ENCODE measurements around the gene RALGPS1.

RALGPS1 gene

DNA sequence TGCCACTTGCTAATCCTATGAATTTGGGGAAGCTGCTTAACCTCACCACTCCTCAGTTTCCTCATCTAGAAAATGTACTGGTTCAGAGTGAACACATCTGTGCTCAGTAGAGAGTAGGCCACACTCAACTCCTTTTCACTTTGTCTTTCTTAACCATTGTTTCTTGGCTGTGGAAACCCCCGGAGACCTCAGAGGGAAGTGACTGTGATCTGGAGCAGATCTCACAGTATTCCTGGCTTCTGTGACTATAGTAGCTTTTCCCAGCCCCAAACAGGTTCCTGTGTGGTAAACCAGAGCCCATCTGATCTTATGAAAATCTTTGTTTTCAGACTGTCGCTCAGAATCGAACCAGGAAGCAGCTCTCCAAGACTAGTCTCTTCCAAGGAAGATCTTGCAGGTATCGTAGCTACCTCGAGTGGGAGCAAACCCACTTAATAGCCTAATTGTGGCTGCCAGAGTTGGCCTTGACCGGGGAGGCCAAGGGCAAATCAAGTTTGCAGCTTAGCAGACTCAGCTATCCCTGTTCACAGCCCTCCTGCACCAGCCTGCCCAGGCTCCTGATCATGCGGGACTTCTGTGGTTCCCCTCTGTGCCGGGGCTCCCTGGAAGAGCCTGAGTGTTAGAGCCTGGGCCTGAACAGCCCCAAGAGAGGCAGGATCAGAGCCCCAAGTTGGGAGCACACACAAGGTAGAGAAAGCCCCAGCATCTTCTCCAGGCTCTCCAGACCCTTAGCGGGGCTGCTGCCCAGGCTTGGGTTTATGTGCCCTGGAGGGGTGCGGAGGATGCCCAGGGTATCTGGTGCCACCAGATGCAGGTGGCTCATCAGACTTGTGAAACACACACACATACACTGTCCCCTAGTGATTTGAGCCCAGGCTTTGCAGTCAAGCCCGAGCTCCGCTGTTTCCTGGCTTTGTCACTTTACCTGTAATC, 260.1 kb downstream of the RALGPS1 start:
- DNase-seq (ENCODE audit: low read depth), result no peak

DNA sequence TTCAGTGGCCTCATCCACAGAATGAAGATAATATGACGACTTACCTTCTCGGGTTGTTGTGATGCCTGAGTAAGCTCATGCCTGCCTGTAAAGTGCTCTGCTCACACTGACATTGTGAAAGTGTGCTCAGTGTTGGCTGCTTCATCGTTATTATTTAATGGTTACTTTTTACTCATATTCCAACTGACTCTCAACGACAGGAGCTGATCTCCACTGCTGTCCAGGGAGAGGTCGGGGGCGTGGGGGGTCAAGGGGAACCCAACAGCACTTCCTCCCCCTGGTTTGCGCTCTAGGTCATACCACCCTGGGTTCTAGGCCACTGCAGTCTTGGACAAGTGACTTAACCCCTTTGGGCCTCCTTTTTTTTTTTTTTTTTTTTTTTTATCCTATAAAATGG, 260.7 kb downstream of the RALGPS1 start:
- DNase-seq (ENCODE audit: low read depth), result no peak

DNA sequence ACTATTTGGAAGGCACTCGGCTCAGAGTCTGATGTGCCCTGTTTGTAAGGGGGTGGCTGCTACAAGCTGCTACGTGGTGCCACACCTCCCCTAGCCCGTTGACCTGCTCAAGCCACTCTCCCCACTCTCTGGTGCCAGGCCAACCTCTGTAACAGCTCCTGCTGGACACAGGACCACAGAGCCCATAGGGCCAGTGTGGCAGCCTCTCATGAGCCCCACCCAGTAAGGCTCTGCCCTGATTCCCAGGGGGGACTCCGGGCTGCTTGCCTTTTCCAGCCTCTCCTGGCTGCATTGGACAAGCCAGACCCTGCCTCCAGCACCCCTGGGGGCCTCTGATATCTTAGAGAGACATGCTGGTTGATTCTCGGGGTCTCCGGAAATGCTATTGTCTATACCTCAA, 261.2 kb downstream of the RALGPS1 start:
- no peak for DNase-seq (ENCODE audit: low read depth)

DNA sequence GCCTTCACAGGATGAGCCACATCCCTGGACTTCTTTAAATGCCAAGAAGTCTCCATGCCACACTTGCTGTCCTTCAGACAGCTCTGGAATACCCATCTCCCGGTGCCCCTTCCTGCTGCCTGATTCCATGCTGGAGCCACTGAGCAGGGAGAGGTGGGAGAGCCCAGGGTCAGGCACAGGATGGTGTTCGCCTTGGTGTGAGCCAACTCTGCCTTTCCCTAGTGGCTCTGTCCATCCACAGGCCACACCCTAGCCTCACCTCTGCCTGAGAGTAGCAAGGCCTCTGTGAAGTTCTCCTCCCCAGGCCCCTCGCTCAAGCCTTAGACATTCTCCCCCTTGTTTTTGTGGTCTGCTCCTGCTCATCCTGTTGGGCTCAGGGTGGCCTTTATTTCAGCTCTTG, 262.0 kb downstream of the RALGPS1 start:
- no peak for DNase-seq (ENCODE audit: low read depth)

DNA sequence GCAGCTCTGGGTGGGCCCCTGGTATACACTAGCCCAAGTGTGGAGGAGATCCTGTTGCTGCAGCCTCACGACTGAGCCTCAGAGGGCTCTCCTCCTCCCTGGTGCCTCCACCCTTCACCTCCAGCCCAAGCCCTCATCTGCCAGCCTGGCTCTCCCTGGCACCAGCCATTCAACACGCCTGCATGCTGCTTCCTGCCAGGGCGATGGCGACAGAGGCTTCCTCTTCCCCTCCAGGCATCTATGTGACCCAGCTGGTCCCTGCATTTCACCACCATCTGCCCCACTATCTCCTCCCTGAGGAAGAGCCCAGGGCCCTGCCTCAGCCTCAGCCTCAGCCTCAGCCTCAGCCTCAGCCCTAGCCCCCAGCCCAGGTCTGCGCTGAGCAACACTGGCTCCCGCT, 262.6 kb downstream of the RALGPS1 start:
- no peak for DNase-seq (ENCODE audit: low read depth)

DNA sequence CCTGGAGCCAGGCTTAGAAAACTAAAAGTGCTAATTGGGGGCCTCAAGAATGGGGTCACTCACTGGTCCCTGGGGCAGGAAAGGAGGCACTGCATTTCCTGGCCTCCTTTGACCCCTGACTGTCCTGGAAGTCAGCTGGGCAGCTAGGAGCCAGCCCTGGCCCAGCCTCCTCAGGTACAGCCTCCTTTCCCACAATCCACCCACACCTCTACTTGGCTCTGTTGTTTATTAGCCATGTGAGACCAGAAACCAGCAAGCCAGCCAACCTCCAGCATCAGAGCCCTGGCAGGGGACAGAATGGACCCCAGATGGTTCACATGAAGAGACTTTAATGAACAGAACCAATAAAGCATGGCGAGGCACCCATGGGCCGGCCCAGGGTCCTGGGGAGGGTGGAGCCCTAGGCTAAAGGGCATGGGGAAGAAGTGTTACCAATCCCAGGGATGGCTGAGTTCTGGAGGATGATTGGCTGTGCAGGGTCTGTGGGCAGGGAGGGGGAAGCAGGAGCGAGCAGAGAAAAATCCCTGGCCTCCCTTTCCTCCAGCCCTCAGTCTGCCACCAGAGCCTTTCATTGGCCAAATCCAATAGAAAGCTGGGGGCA, 263.2 kb downstream of the RALGPS1 start:
- no peak for DNase-seq (ENCODE audit: low read depth)

DNA sequence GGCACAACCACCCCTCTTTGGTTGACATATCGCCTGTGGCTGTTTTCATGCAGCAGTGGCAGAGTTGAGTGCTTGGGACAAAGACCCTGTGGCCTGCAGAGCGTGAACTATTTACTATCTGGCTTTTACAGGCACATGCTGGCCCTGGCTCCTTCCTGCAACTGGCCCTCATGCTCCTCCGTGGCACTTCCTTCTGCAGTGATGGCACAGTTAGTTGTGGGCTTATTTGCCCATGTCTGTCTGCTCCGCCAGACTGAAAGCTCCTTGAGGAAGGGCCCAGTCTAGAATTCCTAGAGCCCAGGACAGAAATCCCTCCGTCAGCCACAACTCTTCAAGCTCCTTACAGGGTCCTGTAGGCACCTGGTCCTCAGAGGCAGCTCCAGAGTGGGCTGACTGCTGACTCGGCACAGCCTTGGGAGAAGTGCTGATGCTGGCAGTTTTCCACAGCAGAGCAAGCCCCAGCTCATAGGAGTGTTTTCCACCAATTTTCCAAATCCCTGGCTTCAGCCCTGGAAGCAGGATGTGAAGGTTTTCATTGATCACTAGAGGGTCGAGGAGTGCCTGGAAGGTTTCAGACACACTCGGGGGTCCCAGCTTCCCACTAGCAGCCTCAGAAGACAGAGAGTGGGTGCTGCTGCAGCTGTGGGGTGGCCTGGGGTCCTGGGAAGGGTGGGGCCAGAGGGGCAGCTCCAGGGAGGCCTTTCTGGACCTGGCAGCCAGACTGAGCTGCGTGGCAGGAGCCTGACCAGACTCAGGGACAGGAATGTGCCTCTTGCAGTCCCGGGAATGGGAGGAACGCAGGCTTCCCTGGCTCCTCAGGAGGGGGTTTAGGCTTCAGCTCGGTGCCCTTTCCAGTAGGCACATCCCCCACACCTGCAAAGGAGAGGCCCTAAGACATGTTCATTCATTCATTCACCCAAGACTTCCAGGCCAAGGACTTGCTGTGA, 264.4 kb downstream of the RALGPS1 start:
- DNase-seq (ENCODE audit: low read depth), result no peak

DNA sequence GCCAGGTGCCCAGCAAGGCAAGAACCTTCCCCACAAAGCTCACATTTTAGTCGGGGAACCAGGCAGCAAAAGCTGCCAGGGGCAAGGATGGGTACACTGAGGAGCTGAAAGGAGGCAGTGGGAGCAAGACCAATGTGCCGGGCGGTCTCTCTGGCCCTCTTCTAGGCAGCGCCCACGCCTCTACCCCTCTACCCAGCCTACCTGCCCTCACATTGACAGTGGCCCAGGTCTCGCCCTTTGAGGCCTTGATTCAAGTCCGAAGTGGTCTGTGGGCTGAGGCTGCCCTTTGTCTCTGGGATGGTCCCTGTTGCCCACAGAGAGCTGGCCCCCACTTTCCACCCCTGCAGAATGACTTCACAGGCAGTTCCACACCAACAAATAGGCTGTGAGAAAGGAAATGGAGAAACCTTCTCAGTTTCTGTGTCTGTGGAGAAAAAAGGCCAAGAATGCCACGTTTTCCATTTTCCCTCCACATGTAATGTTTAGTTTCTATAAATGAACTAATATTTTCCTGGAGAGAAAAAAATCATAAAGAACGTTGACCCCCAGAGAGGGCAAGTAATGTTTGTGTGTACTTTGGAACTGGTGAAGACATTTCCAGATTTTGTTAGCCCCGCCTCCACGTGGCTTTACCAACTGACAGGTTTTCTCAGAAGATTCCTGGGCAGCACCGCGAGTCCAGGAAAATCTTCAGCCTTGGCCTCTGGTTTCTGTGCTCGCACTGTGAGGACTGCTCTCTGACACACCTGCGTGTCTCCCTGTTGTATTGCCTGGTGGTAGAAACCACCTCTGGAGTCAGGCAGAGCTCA, 265.3 kb downstream of the RALGPS1 start:
- no peak for DNase-seq (ENCODE audit: low read depth)

DNA sequence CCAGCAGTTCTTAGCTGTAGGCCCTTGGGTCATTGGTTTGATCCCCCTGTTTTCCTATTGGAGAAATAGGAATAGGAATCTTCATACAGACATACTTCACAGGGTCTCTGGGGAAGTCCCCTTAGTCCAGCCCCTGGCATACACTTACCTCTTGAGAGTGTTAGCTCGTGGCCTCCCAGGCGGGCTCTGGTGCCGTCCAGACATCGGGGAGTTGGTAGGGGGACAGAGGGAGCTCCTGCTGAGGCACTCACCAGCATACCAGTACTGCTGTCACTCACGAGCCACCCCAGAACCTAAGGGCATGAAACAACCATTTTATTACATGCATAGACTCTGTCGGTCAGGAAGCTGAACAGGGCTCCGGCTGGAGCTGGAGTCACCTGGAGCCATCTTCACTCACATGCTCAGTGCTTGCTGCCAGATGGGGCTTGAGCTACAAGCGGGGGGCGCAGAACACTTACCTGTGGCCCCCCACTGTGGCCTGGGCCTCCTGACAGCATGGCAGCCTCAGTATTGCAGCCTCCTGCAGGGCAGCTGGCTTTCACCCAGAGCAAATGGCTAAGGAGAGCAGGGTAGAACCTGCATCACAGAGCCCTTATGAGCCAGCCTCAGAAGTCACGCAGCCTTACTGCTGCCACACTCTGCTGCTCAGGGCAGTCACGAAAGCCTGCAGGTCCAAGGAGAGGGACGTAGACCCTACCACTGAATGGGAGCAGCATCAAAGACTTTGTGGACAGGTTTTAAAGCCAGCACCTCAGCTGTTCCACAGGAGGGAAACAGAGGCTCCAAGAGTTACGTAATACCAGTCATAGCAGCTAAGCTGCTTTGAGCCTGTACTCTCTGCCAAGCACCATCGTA, 266.1 kb downstream of the RALGPS1 start:
- no peak for DNase-seq (ENCODE audit: low read depth)

DNA sequence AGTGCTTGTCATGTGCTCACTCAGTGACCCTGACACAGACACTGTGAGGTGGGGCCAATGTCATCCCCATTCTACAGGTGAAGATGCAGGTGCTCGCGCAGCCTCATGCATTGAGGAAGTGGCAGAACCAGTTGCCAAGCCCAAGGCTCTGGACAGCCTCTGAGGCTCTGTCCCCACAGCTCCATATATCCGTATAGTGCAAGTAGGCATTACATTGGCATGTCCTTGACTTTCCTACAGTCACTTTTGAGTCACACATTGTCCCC, 266.7 kb downstream of the RALGPS1 start:
- DNase-seq (ENCODE audit: low read depth), result no peak

DNA sequence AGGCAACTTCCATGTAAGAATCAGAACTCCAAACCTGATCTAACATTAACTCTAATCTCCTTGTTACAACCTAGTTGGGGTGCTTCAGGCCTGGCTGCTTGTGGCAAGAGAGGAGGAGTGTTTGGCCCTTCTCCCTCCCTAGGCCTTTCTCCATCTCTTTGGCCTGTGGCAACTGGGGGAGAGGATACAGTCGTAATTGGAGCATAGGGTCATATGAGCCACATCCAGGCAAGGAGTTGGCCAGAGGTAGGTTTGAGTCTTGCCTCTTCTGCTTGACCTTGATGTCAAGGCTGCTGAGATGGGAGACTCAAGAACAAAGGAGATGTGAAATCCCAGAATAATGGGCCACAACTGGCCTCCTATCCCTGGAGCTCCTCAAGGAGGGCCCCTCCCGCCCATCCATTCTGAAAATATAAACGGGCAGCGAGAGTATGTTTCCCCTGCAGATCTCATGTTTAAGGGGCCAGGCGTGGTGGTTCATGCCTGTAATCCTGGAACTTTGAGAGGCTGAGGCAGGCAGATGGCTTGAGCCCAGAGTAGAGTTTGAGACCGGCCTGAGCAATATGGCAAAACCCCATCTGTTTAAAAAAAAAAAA, 267.1 kb downstream of the RALGPS1 start:
- DNase-seq (ENCODE audit: low read depth), result no peak

DNA sequence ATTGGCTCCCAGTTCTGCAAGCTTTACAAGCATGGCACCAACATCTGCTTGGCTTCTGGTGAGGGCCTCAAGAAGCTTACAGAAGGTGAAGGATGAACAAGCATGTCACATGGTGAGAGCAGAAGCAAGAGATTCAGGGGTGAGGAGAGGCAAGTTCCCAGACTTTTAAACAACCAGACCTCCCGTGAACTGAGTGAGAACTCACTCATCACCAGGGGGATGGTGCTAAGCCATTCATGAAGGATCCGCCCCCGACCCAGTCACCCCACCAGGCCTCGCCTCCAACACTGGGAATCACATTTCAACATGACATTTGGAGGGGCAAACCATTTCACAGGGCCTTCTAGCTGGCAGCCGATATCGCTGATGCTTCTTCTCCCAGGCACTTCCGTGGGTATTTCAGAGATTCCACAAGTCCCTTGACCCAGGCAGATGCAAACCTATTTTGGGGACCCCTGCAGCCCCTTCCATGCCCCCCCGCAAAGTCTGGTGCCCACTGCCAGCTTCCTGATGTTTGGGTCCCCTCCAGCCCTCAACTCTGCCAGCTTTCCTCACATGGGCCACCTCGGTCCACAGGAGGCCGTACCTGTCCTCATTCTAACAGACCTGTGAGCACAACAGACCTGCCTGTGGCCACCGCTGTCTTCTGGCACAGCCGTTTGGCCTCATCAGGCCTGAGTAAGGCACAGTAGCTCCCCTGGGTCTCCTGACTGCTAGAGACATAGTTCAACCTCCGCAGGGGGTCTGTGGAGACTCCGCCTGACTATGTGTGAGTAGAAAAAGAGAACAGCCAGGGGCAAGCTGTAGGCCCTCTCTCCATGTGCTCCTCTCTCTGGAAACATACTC, 268.5 kb downstream of the RALGPS1 start:
- DNase-seq (ENCODE audit: low read depth), result no peak

DNA sequence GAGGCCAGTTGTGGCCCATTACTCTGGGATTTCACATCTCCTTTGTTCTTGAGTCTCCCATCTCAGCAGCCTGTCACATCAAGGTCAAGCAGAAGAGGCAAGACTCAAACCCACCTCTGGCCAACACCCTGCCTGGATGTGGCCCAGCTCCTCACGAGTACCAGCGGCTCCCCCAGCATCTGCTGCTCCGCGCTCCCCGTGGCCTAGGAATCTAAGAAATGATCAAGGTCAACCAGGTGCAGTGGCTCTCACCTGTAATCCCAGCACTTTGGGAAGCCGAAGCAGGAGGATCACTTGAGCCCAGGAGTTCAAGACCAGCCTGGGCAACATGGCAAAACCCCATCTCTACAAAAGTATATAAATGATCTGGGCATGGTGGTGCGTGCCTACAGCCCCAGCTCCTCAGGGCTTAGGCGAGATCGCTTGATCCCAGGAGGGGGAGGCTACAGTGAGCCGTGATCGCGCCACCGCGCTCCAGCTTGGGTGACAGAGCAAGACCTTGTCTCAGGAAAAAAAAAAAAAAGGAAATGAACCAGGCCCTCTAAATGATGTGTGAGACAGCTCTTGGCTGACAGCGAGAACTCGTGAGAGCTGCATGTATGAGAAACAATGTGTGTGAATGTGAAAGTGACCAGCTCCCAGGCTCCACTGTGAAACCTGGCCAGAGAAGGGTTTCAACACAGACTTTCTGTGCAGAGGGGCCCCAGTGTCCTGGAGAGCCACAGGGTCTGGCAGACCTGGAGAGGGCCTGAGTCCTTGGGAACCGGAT, 269.4 kb downstream of the RALGPS1 start:
- no peak for DNase-seq (ENCODE audit: low read depth)

DNA sequence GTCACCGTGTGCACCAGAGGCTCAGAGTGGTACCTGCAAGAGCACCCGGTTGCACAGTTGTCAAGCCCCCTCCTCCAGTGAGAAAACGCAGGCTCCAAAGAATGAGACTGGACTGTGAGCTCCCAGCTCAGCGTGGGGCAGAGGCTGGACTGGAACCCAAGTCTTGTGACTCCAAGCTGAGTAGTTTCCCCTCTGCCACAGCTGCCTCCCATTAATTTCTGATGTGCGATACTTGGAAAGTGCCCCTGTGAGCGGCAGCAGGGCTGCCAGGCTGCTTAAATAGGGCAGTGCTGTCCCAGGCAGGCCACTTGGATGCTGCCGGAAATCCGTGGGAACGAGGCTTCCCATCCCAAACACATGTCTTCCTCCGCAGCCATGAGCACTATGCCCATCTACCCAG, 270.1 kb downstream of the RALGPS1 start:
- no peak for DNase-seq (ENCODE audit: low read depth)

DNA sequence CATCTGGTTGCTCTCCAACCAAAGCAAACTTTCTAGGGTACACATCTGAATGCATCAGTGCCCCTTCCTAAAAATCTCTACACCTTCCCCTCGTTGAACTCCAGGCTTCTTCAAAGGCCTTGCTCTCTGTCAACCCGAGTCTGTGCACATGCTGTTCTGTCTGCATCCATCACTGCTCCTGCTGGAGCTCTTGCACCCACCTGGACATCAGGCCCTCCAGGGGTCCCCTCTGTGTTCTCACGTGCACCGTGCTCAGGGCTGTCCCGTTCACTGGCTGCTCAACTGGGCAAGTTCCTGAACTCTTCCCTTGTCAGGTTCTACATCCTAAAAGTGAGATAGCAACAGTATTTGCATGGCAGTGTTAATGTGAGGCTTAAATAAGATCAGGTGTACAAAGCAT, 270.6 kb downstream of the RALGPS1 start:
- DNase-seq (ENCODE audit: low read depth), result no peak

DNA sequence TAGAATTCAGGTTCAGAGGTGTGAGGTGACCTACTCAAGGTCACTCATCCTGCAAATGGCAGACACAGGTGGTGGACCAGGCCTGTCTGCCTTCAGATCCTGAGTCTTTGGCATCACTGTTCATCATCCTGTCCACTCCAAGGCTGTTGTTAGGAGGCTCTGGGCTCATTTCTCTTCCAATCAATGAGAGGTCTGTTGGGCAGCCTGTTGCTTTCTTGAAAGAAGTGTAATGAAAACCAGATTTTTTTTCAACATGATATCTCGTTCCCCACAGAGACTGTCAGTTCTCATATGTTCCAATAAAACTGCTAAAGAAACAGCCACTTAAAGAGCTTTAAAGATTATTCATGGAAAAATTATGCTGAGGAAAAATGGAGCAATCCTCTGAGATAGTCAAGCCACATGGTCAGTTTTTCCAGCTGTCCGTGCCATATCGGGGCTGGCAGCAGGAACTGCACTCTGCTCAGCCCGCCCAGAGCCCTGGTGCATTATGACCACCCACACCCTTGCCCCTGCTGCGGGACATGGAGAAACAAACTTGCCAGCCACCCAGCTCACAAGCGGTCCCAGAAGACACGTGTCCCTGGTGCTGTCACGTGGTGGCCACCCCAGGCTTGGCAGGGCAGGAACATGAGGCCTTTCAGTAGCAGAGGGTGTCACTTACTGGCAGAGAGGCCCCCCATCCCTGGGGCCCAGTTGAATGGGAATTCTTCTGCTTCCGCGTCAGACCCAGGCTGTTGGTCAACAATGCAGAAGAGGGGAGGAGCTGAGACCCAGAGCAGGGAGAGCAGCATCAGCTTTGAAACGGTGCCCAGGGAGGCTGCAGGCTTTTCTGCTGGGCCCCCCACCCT, 271.6 kb downstream of the RALGPS1 start:
- no peak for DNase-seq (ENCODE audit: low read depth)

DNA sequence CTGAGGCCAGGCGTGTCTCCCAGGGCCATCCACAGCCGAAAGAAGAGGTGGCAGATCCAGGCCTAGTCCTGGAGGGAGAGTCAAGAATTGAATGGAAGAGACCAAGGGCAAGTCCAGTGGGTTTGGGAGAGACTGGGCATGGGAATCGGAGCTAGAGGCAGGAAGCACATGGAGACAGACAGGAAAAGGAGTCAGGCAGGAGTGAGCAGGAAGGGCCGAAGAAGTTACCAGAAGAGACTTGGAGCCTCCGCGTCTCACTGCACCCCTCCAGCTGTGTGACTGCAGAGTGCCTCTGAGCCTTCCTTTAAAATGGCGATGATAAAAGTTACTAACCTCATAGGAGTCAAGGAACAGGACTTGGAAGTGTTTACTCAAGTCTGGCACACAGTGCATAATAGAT, 272.2 kb downstream of the RALGPS1 start:
- DNase-seq (ENCODE audit: low read depth), result no peak
